WTC11 (cell line): Measurements from ENCODE around the gene IFITM10. TPM values are rescaled to one million over a fixed set of nuclear protein-coding genes. Genes with fewer than 3 reads are reported as not detected.

Experiments used
- ATAC-seq: fragments of 200-7000 bp; cut with Tn5 transposase; 2 replicates; pipeline ENCODE4 v1.10.0; 2021; ENCODE audit warnings: mild to moderate bottlenecking, moderate library complexity
- CTCF ChIA-PET: fragments of 300-600 bp; sonication (Branson Sonifier 250); formaldehyde crosslinking; loops from one replicate; lab custom pipeline; 2021; ENCODE audit warnings: antibody characterized with exemption; lab: Charles Lee
- POLR2A ChIA-PET: fragments of 350-600 bp; sonication (Branson Sonifier 250); formaldehyde crosslinking; loops from one replicate; lab custom pipeline; 2021; ENCODE audit warnings: antibody characterized with exemption; lab: Charles Lee
- DNase-seq: peaks from one replicate; pipeline ENCODE4 v3.0.0; 2021; ENCODE audit warnings: low spot score
- H3K27ac Mint-ChIP-seq: 2 replicates; pipeline ENCODE4 v1.8.0; 2021; ENCODE audit warnings: mixed read lengths
- H3K27me3 Mint-ChIP-seq: 2 replicates; pipeline ENCODE4 v1.8.0; 2021; ENCODE audit warnings: low read depth, mild to moderate bottlenecking, moderate library complexity, mixed read lengths
- H3K36me3 Mint-ChIP-seq: 2 replicates; pipeline ENCODE4 v1.8.0; 2021; ENCODE audit warnings: mixed read lengths
- H3K4me1 Mint-ChIP-seq: 2 replicates; pipeline ENCODE4 v1.8.0; 2022; ENCODE audit warnings: mixed read lengths
- H3K4me3 Mint-ChIP-seq: 2 replicates; pipeline ENCODE4 v1.8.0; 2021; ENCODE audit warnings: mild to moderate bottlenecking, moderate library complexity, mixed read lengths
- H3K9me3 Mint-ChIP-seq: 2 replicates; pipeline ENCODE4 v1.8.0; 2021; ENCODE audit warnings: mixed read lengths
- ATF3 ChIP-seq: sonication (generic); formaldehyde crosslinking; conservative IDR thresholded peaks from 2 replicates; pipeline ENCODE4 v1.8.1; 2022; ENCODE audit warnings: mild to moderate bottlenecking, missing genetic modification reagents
- CBFB ChIP-seq: sonication (generic); formaldehyde crosslinking; IDR thresholded peaks from 2 replicates; pipeline ENCODE4 v1.8.1; 2022; ENCODE audit warnings: mild to moderate bottlenecking, low read depth, missing genetic modification reagents
- ETV6 ChIP-seq: sonication (generic); formaldehyde crosslinking; IDR thresholded peaks from 2 replicates; pipeline ENCODE4 v1.8.1; 2022; ENCODE audit warnings: mild to moderate bottlenecking, missing genetic modification reagents
- FOXK1 ChIP-seq: sonication (generic); formaldehyde crosslinking; IDR thresholded peaks from 2 replicates; pipeline ENCODE4 v1.8.0; 2022; ENCODE audit warnings: mild to moderate bottlenecking, moderate library complexity, missing genetic modification reagents
- HMGA2 ChIP-seq: fragments of 250-450 bp; sonication (Bioruptor Pico); IDR thresholded peaks from 2 replicates; pipeline ENCODE4 v1.4.0; 2021; ENCODE audit warnings: mild to moderate bottlenecking, moderate library complexity
- IRF2 ChIP-seq: sonication (generic); formaldehyde crosslinking; IDR thresholded peaks from 2 replicates; pipeline ENCODE4 v1.8.0; 2022; ENCODE audit warnings: low read depth, missing genetic modification reagents, borderline replicate concordance
- JAZF1 ChIP-seq: fragments of 250-450 bp; sonication (Bioruptor Pico); IDR thresholded peaks from 2 replicates; pipeline ENCODE4 v1.9.0; 2021; ENCODE audit warnings: moderate library complexity, mild to moderate bottlenecking, inconsistent platforms
- KAT7 ChIP-seq: sonication (generic); formaldehyde crosslinking; IDR thresholded peaks from 2 replicates; pipeline ENCODE4 v1.8.1; 2023; ENCODE audit warnings: missing genetic modification reagents, mild to moderate bottlenecking, borderline replicate concordance
- NFATC4 ChIP-seq: fragments of 250-450 bp; sonication (Bioruptor Pico); IDR thresholded peaks from 2 replicates; pipeline ENCODE4 v1.9.0; 2021; ENCODE audit warnings: mild to moderate bottlenecking
- NR2C2 ChIP-seq: sonication (generic); formaldehyde crosslinking; IDR thresholded peaks from 2 replicates; pipeline ENCODE4 v1.8.0; 2022; ENCODE audit warnings: mild to moderate bottlenecking, missing genetic modification reagents
- SMAD4 ChIP-seq: sonication (generic); formaldehyde crosslinking; IDR thresholded peaks from 2 replicates; pipeline ENCODE4 v1.8.0; 2022; ENCODE audit warnings: mild to moderate bottlenecking, missing genetic modification reagents
- SOX15 ChIP-seq: fragments of 250-450 bp; sonication (Bioruptor Pico); IDR thresholded peaks from 2 replicates; pipeline ENCODE4 v1.9.0; 2021; ENCODE audit warnings: mild to moderate bottlenecking
- TCF7 ChIP-seq: sonication (generic); formaldehyde crosslinking; IDR thresholded peaks from 2 replicates; pipeline ENCODE4 v1.8.0; 2022; ENCODE audit warnings: mild to moderate bottlenecking, low read depth, missing genetic modification reagents, moderate library complexity
- ZNF396 ChIP-seq: fragments of 250-450 bp; sonication (Bioruptor Pico); IDR thresholded peaks from 2 replicates; pipeline ENCODE4 v1.8.0; 2021; ENCODE audit warnings: mild to moderate bottlenecking, moderate library complexity, borderline replicate concordance
- ZNF416 ChIP-seq: fragments of 250-450 bp; sonication (Bioruptor Pico); IDR thresholded peaks from 2 replicates; pipeline ENCODE4 v1.9.0; 2021; ENCODE audit warnings: mild to moderate bottlenecking, inconsistent platforms
- ZNF423 ChIP-seq: fragments of 250-450 bp; sonication (Bioruptor Pico); IDR thresholded peaks from 2 replicates; pipeline ENCODE4 v2.1.2; 2022; ENCODE audit warnings: mild to moderate bottlenecking, moderate library complexity
- total RNA-seq: library from RNA; stranded (reverse); gene quantifications from 3 replicates; pipeline ENCODE4 v1.2.3, GENCODE V29; 2021
- TF ChIP-seq, protein P1 (sequence below): sonication (generic); formaldehyde crosslinking; IDR thresholded peaks from 2 replicates; pipeline ENCODE4 v1.8.0; 2023; ENCODE audit warnings: missing genetic modification reagents
- TF ChIP-seq, protein P2 (sequence below): sonication (generic); formaldehyde crosslinking; IDR thresholded peaks from 2 replicates; pipeline ENCODE4 v1.8.0; 2023; ENCODE audit warnings: mild to moderate bottlenecking, missing genetic modification reagents
- TF ChIP-seq, protein P3 (sequence below): sonication (generic); formaldehyde crosslinking; IDR thresholded peaks from 2 replicates; pipeline ENCODE4 v1.8.1; 2023; ENCODE audit warnings: mild to moderate bottlenecking, missing genetic modification reagents
- TF ChIP-seq, protein P4 (sequence below): sonication (generic); formaldehyde crosslinking; IDR thresholded peaks from 2 replicates; pipeline ENCODE4 v1.8.1; 2022; ENCODE audit warnings: mild to moderate bottlenecking, missing genetic modification reagents, moderate library complexity, borderline replicate concordance
- TF ChIP-seq, protein P5 (sequence below): fragments of 250-450 bp; sonication (Bioruptor Pico); IDR thresholded peaks from 2 replicates; pipeline ENCODE4 v1.9.0; 2021; ENCODE audit warnings: mild to moderate bottlenecking
- TF ChIP-seq, protein P6 (sequence below): sonication (generic); formaldehyde crosslinking; IDR thresholded peaks from 2 replicates; pipeline ENCODE4 v1.8.0; 2022; ENCODE audit warnings: missing genetic modification reagents

IFITM10 gene
- total RNA-seq, 1 experiment from 2014 or later = 1.7 TPM

DNA sequence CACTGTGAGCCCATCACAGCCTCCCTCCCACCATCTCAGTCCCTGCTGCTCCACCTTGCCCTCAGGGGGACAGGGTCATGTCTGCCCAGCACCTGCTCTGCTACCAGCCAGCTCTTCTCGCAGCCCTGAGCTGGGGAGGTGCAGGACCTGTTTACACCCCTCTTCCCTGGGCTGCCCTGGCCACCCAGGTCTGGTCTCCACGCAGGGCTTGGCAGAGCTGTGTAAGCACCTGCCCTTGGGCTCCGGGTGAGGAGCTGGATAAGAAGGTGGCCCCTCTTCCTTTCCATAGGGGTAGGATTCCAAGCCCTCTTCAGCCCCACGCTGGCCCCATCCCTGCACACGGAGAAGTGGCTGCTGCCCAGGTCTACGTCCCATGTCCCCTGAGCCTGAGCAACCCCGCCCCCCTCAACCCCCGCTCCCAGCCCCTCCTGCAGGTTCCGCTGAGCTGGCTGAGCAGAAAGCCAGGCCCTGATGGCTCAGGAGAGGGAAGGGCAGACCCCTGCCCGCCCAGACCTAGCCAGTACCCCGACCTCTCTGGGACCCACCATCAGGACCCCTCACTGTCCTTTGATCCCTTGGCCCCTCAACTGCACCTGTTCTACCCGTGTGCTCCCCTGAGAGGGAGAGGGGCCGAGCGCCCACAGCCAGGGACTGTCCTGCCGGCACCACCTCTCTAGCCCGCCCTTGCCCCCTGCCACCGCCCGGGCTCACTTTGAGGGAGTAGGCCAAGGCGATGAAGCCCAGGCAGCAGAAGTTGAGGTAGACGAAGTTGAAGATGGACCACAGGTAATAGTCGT lies 3.2 kb downstream of the IFITM10 start (continued):
- TF ChIP-seq, protein P1, sequence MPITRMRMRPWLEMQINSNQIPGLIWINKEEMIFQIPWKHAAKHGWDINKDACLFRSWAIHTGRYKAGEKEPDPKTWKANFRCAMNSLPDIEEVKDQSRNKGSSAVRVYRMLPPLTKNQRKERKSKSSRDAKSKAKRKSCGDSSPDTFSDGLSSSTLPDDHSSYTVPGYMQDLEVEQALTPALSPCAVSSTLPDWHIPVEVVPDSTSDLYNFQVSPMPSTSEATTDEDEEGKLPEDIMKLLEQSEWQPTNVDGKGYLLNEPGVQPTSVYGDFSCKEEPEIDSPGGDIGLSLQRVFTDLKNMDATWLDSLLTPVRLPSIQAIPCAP (CRISPR knock-in tag) = no peak
- TF ChIP-seq FOXK1 (CRISPR knock-in tag) (no peak), KAT7 (CRISPR knock-in tag) (no peak), ETV6 (CRISPR knock-in tag) (no peak), ATF3 (CRISPR knock-in tag) (no peak), CBFB (no peak), TCF7 (no peak), ZNF416 (CRISPR knock-in tag) (no peak)

DNA sequence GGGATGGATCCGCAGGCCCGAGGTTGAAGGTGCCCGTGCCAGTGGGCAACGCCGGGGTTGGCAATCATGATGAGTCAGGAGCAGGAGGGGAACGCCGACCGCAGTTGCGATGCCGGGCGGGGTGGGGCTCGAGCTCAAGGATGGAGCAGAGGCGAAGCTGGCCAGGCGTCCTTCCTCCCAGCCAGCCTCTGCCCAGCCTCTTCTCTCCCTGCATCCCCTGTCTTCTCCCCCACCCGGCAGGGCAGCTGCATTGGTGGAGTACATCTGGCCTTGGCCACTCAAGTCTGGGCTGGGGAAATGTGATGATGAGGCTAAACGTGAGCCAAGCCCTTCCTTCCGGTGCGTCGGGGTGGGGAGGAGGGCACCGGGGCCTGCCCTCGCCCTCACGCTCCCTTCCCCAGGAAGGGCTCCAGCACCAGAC lies 3.9 kb downstream of the IFITM10 start:
- ChIA-PET POLR2A (no interaction called here), CTCF (interaction anchor here (0.5 to 2.5 kb wide), 3 partner anchors 53 to 268 kb away, joined by 3 to 8 read pairs (median 3); no protein-coding TSS in a partner anchor)
- Mint-ChIP-seq H3K4me1 (peaks cover 12% of the 10 kb centered on the region), H3K4me3 (no peak overlapping the region), H3K27ac (no peak overlapping the region), H3K36me3 (peaks cover 10% of the 10 kb centered on the region), H3K9me3 (peaks cover 12% of the 10 kb centered on the region), H3K27me3 (peaks cover 51% of the 10 kb centered on the region)
- DNase-seq (no peak), ATAC-seq (no peak)
- TF ChIP-seq, protein P2, sequence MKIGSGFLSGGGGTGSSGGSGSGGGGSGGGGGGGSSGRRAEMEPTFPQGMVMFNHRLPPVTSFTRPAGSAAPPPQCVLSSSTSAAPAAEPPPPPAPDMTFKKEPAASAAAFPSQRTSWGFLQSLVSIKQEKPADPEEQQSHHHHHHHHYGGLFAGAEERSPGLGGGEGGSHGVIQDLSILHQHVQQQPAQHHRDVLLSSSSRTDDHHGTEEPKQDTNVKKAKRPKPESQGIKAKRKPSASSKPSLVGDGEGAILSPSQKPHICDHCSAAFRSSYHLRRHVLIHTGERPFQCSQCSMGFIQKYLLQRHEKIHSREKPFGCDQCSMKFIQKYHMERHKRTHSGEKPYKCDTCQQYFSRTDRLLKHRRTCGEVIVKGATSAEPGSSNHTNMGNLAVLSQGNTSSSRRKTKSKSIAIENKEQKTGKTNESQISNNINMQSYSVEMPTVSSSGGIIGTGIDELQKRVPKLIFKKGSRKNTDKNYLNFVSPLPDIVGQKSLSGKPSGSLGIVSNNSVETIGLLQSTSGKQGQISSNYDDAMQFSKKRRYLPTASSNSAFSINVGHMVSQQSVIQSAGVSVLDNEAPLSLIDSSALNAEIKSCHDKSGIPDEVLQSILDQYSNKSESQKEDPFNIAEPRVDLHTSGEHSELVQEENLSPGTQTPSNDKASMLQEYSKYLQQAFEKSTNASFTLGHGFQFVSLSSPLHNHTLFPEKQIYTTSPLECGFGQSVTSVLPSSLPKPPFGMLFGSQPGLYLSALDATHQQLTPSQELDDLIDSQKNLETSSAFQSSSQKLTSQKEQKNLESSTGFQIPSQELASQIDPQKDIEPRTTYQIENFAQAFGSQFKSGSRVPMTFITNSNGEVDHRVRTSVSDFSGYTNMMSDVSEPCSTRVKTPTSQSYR (CRISPR knock-in tag) = no peak
- TF ChIP-seq IRF2 (CRISPR knock-in tag) = no peak
- no peak for TF ChIP-seq JAZF1 (CRISPR knock-in tag)
- no peak for TF ChIP-seq SMAD4 (CRISPR knock-in tag)
- TF ChIP-seq SOX15 (CRISPR knock-in tag) = no peak
- TF ChIP-seq, protein P3, sequence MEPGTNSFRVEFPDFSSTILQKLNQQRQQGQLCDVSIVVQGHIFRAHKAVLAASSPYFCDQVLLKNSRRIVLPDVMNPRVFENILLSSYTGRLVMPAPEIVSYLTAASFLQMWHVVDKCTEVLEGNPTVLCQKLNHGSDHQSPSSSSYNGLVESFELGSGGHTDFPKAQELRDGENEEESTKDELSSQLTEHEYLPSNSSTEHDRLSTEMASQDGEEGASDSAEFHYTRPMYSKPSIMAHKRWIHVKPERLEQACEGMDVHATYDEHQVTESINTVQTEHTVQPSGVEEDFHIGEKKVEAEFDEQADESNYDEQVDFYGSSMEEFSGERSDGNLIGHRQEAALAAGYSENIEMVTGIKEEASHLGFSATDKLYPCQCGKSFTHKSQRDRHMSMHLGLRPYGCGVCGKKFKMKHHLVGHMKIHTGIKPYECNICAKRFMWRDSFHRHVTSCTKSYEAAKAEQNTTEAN (CRISPR knock-in tag) = no peak
- TF ChIP-seq, protein P4, sequence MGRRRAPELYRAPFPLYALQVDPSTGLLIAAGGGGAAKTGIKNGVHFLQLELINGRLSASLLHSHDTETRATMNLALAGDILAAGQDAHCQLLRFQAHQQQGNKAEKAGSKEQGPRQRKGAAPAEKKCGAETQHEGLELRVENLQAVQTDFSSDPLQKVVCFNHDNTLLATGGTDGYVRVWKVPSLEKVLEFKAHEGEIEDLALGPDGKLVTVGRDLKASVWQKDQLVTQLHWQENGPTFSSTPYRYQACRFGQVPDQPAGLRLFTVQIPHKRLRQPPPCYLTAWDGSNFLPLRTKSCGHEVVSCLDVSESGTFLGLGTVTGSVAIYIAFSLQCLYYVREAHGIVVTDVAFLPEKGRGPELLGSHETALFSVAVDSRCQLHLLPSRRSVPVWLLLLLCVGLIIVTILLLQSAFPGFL (CRISPR knock-in tag) = no peak
- no peak for TF ChIP-seq NFATC4 (CRISPR knock-in tag)
- TF ChIP-seq NR2C2 = no peak
- no peak for TF ChIP-seq FOXK1 (CRISPR knock-in tag)
- no peak for TF ChIP-seq ZNF423
- TF ChIP-seq ZNF396 (CRISPR knock-in tag) = no peak
- TF ChIP-seq, protein P5, sequence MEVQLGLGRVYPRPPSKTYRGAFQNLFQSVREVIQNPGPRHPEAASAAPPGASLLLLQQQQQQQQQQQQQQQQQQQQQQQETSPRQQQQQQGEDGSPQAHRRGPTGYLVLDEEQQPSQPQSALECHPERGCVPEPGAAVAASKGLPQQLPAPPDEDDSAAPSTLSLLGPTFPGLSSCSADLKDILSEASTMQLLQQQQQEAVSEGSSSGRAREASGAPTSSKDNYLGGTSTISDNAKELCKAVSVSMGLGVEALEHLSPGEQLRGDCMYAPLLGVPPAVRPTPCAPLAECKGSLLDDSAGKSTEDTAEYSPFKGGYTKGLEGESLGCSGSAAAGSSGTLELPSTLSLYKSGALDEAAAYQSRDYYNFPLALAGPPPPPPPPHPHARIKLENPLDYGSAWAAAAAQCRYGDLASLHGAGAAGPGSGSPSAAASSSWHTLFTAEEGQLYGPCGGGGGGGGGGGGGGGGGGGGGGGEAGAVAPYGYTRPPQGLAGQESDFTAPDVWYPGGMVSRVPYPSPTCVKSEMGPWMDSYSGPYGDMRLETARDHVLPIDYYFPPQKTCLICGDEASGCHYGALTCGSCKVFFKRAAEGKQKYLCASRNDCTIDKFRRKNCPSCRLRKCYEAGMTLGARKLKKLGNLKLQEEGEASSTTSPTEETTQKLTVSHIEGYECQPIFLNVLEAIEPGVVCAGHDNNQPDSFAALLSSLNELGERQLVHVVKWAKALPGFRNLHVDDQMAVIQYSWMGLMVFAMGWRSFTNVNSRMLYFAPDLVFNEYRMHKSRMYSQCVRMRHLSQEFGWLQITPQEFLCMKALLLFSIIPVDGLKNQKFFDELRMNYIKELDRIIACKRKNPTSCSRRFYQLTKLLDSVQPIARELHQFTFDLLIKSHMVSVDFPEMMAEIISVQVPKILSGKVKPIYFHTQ = no peak
- TF ChIP-seq, protein P6, sequence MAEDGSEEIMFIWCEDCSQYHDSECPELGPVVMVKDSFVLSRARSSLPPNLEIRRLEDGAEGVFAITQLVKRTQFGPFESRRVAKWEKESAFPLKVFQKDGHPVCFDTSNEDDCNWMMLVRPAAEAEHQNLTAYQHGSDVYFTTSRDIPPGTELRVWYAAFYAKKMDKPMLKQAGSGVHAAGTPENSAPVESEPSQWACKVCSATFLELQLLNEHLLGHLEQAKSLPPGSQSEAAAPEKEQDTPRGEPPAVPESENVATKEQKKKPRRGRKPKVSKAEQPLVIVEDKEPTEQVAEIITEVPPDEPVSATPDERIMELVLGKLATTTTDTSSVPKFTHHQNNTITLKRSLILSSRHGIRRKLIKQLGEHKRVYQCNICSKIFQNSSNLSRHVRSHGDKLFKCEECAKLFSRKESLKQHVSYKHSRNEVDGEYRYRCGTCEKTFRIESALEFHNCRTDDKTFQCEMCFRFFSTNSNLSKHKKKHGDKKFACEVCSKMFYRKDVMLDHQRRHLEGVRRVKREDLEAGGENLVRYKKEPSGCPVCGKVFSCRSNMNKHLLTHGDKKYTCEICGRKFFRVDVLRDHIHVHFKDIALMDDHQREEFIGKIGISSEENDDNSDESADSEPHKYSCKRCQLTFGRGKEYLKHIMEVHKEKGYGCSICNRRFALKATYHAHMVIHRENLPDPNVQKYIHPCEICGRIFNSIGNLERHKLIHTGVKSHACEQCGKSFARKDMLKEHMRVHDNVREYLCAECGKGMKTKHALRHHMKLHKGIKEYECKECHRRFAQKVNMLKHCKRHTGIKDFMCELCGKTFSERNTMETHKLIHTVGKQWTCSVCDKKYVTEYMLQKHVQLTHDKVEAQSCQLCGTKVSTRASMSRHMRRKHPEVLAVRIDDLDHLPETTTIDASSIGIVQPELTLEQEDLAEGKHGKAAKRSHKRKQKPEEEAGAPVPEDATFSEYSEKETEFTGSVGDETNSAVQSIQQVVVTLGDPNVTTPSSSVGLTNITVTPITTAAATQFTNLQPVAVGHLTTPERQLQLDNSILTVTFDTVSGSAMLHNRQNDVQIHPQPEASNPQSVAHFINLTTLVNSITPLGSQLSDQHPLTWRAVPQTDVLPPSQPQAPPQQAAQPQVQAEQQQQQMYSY (CRISPR knock-in tag) = no peak
- TF ChIP-seq HMGA2 = no peak
